VCaP (cell line): Measurements from ENCODE around the gene CLK4.

Experiments
- H3K27ac ChIP-seq: fragments of 450-650 bp; 2 replicates; pipeline ENCODE4 v1.5.1; 2017
- CTCF ChIP-seq: fragments of 450-650 bp; conservative IDR thresholded peaks from 2 replicates; pipeline ENCODE4 v1.5.1; 2017; ENCODE audit warnings: mild to moderate bottlenecking, moderate library complexity

The CLK4 gene

GRCh38 chr5:178560911-178561310 lies 65.9 kb downstream of the CLK4 start:
- no peak overlapping the region for H3K27ac ChIP-seq
- TF ChIP-seq CTCF = no peak

GRCh38 chr5:178557416-178557815 lies 69.4 kb downstream of the CLK4 start:
- TF ChIP-seq CTCF = no peak
- no peak overlapping the region for H3K27ac ChIP-seq

- no peak overlapping the region for H3K27ac ChIP-seq
- TF ChIP-seq CTCF = no peak
Measured at GRCh38 chr5:178555771-178556211, 71.1 kb downstream of the CLK4 start.

- no peak overlapping the region for H3K27ac ChIP-seq
- TF ChIP-seq CTCF = no peak
Measured at GRCh38 chr5:178555005-178555404, 71.8 kb downstream of the CLK4 start.

- no peak overlapping the region for H3K27ac ChIP-seq
- TF ChIP-seq CTCF = no peak
Measured at GRCh38 chr5:178554311-178554710, 72.5 kb downstream of the CLK4 start.

- no peak overlapping the region for H3K27ac ChIP-seq
Measured at GRCh38 chr5:178553517-178553916, 73.3 kb downstream of the CLK4 start.

More at GRCh38 chr5:178553517-178553916, 73.3 kb downstream of the CLK4 start:
- no peak for TF ChIP-seq CTCF
